A549 (cell line): ENCODE data around the gene CRTC3. TPM values are rescaled to one million over a fixed set of nuclear protein-coding genes. Genes with fewer than 3 reads are reported as not detected.
"Not testable (repeated sequence)": the region's sequence is repeated elsewhere in the genome, so short reads cannot be mapped to it uniquely, and the experiment has no call there.

Experiments used
- ATAC-seq, 2 experiments: fragments of 200-7000 bp in 1 of 2; fragments of >200 bp in 1 of 2; cut with Nextera tagmentation in 1 of 2; cut with Tn5 transposase in 1 of 2; 3 replicates each; pipeline versions ENCODE4 v1.8.0 to v1.9.1; 2018 to 2020; ENCODE audit warnings: mild to moderate bottlenecking in 1 of 2, moderate library complexity in 1 of 2
- CTCF ChIA-PET: fragments of 300-600 bp; sonication (Branson Sonifier 250); formaldehyde crosslinking; extraction: SDS; loops from one replicate; lab custom pipeline; 2021; ENCODE audit warnings: antibody characterized with exemption, inconsistent platforms; lab: Yijun Ruan, JAX
- POLR2A ChIA-PET: fragments of 350-600 bp; formaldehyde crosslinking; extraction: SDS; loops from one replicate; lab custom pipeline; 2021; ENCODE audit warnings: antibody characterized with exemption, inconsistent platforms; lab: Yijun Ruan, JAX
- DNase-seq, 2 experiments: peaks; one replicate each; pipeline versions ENCODE4 v3.0.0 to v3.0.0-alpha.2; 2011 to 2016; ENCODE audit warnings: low read depth in 1 of 2, low spot score in 1 of 2
- FAIRE-seq: peaks from 2 replicates; lab custom pipeline; 2011; peaks lifted over from hg19 to GRCh38; lab: Jason Lieb, UNC
- H3K27ac ChIP-seq, 2 experiments: fragments of >200 bp; sonication (Bioruptor Twin); formaldehyde crosslinking; 3 replicates each; pipeline ENCODE4 v1.5.1; 2016 to 2017
- H3K4me1 ChIP-seq: fragments of >200 bp; sonication (Bioruptor Twin); formaldehyde crosslinking; 3 replicates; pipeline ENCODE4 v1.6.1; 2016
- H3K4me2 ChIP-seq: fragments of >200 bp; sonication (Bioruptor Twin); formaldehyde crosslinking; 3 replicates; pipeline ENCODE4 v1.6.1; 2016
- H3K4me3 ChIP-seq: fragments of >200 bp; sonication (Bioruptor Twin); formaldehyde crosslinking; 3 replicates; pipeline ENCODE4 v1.5.1; 2016
- H3K9me3 ChIP-seq: fragments of >200 bp; sonication (Bioruptor Twin); formaldehyde crosslinking; 3 replicates; pipeline ENCODE4 v1.6.1; 2016
- CHD4 ChIP-seq: fragments of 200-600 bp; sonication (generic); IDR thresholded peaks from 2 replicates; pipeline ENCODE4 v1.6.1; 2016; ENCODE audit warnings: antibody characterized with exemption, mild to moderate bottlenecking, borderline replicate concordance
- EHMT2 ChIP-seq: fragments of 200-600 bp; sonication (generic); IDR thresholded peaks from 2 replicates; pipeline ENCODE4 v1.6.1; 2016; ENCODE audit warnings: antibody characterized with exemption, low read depth, mild to moderate bottlenecking, moderate library complexity
- FOSL2 ChIP-seq, 2 experiments: fragments of 450-650 bp in 1 of 2; fragments of >200 bp in 1 of 2; sonication (Bioruptor Twin) in 1 of 2; formaldehyde crosslinking; IDR thresholded peaks; 2 replicates each; pipeline versions ENCODE4 v1.5.0 to v1.6.1; 2016 to 2020; ENCODE audit warnings: mild to moderate bottlenecking in 1 of 2, moderate library complexity in 1 of 2
- GATA3 ChIP-seq: IDR thresholded peaks from 2 replicates; pipeline ENCODE4 v1.6.1; 2012; ENCODE audit warnings: borderline replicate concordance
- MAFK ChIP-seq: fragments of 450-650 bp; IDR thresholded peaks from 2 replicates; pipeline ENCODE4 v1.6.1; 2014; ENCODE audit not compliant: partially characterized antibody
- MAZ ChIP-seq: fragments of 150-350 bp; IDR thresholded peaks from 2 replicates; pipeline ENCODE4 v1.6.1; 2014; ENCODE audit warnings: antibody characterized with exemption, low read depth, low read length, borderline replicate concordance
- NR3C1 ChIP-seq: fragments of >200 bp; sonication (Bioruptor Twin); formaldehyde crosslinking; IDR thresholded peaks from 3 replicates; pipeline ENCODE4 v1.6.1; 2017
- PHF8 ChIP-seq: fragments of 200-600 bp; sonication (generic); IDR thresholded peaks from 2 replicates; pipeline ENCODE4 v1.6.1; 2016; ENCODE audit warnings: low read depth, mild to moderate bottlenecking, antibody characterized with exemption, moderate library complexity, borderline replicate concordance
- POLR2A ChIP-seq: IDR thresholded peaks from 2 replicates; pipeline ENCODE4 v1.6.1; 2012; ENCODE audit warnings: mild to moderate bottlenecking, low read length
- RCOR1 ChIP-seq: fragments of 150-350 bp; IDR thresholded peaks from 2 replicates; pipeline ENCODE4 v1.6.1; 2014; ENCODE audit warnings: antibody characterized with exemption, low read length, low read depth
- TP53 ChIP-seq: fragments of 250-450 bp; sonication (Bioruptor Pico); IDR thresholded peaks from 2 replicates; pipeline ENCODE4 v1.5.0; 2021; ENCODE audit warnings: mild to moderate bottlenecking, moderate library complexity
- ZNF302 ChIP-seq: fragments of 250-450 bp; sonication (Bioruptor Pico); IDR thresholded peaks from 2 replicates; pipeline ENCODE4 v1.9.0; 2021; ENCODE audit warnings: inconsistent platforms, mild to moderate bottlenecking, moderate library complexity
- ZSCAN20 ChIP-seq: fragments of 250-450 bp; sonication (Bioruptor Pico); IDR thresholded peaks from 2 replicates; pipeline ENCODE4 v1.8.0; 2022; ENCODE audit warnings: mild to moderate bottlenecking, moderate library complexity
- WGBS: methylation state at CpG from one replicate; pipeline ENCODE4 v1.1.6; 2017; ENCODE audit errors: missing lambda C conversion rate; 5-methylcytosine and 5-hydroxymethylcytosine counted together
- polyA plus RNA-seq, 4 experiments: library from polyadenylated mRNA; depleted of rRNA in 3 of 4; stranded (reverse); fragments of >200 nt; fragmentation: RNase III in 1 of 4; extraction: RNeasy Plus Mini Kit Qiagen cat#74134 plus additional on column Dnase treatment in 1 of 4; gene quantifications; 2 replicates in 3 of 4; 3 replicates in 1 of 4; pipeline ENCODE4 v1.2.3, GENCODE V29; 2011 to 2017
- TF ChIP-seq, protein P1 (sequence below): fragments of >200 bp; sonication (Bioruptor Twin); formaldehyde crosslinking; IDR thresholded peaks from 3 replicates; pipeline ENCODE4 v1.5.1; 2016
- TF ChIP-seq, protein P2 (sequence below): fragments of 450-650 bp; IDR thresholded peaks from 2 replicates; pipeline ENCODE4 v1.6.1; 2014; ENCODE audit warnings: antibody characterized with exemption

CRTC3 gene
- polyA plus RNA-seq, 2 of the 4 experiments (the other 2 are of a cell fraction), result 17.5 to 30.5 TPM

DNA sequence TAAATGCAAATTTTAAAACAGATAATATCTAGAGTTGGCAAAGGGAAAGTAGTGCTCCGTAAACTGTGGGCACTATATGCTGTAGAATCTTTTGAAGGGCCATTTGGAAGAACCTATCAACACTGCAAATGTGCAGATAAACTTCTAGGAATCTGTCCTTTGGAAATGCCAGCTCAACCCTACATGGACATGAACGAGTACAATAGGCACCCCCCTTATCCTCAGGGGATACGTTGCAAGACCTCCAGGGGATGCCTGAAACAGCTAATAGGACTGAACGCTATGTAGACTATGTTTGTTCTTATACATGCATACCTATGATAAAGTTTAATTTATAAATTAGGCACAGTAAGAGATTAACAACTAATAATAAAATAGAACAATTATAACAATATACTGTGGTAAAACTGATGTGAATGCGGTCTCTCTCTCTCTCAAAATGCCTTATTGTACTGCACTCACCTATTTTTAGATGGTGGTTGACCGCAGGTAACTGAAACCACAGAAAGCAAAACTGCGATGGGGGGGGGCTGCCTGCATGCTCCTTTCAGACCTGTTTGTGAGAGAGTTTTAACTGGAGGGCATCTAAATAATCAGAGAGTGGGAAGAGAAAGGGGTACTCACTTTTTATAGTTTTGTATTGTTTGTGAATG, 127.9 kb downstream of the CRTC3 start:
- ATAC-seq, H3K27ac ChIP-seq, H3K4me2 ChIP-seq, H3K4me1 ChIP-seq, POLR2A ChIA-PET, H3K9me3 ChIP-seq, H3K4me3 ChIP-seq, FAIRE-seq, DNase-seq: not testable (repeated sequence)
- CTCF ChIA-PET, result interaction anchor here (3.9 to 14.1 kb wide), 2 partner anchors 10 to 228 kb away, joined by 16 to 265 read pairs; partner anchors contain the start of gene FES
- 47% methylated on average over 7 of the region's 7 CpGs for WGBS

DNA sequence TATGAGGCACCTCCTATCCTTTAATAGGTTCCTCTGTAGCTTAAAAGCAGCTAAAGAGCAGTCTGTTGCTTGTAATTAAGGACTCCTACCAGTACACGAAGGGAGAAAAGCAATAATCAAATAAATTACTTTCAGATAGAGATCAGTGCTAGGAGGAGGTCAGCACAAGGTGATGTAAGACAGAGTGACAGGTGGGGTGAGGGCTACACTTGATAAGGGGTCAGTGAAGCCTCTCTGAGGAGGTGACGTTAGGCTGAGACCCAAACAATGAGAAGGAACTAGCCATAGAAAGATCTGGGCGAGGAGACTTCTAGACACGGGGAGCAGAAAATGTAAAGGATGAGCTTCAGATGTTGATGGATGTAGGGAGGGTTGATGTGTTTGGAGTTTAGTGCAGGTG, 129.8 kb downstream of the CRTC3 start:
- POLR2A ChIA-PET, result no interaction called here
- CTCF ChIA-PET, result interaction anchor here (0.6 to 14.1 kb wide), 6 partner anchors 9 to 227 kb away, joined by 3 to 265 read pairs (median 6); partner anchors contain the start of gene FES
- H3K4me3 ChIP-seq, result no peak overlapping the region
- TF ChIP-seq RCOR1, result no peak
- no peak for TF ChIP-seq GATA3
- DNase-seq, result no peak
- H3K27ac ChIP-seq, result no peak overlapping the region
- WGBS, result 77% methylated on average over 4 of the region's 4 CpGs
- H3K9me3 ChIP-seq, result no peaks in the 10 kb centered on the region
- no peak for FAIRE-seq
- H3K4me2 ChIP-seq, result no peak overlapping the region
- H3K4me1 ChIP-seq, result peaks cover 10% of the 10 kb centered on the region
- no peak for ATAC-seq

DNA sequence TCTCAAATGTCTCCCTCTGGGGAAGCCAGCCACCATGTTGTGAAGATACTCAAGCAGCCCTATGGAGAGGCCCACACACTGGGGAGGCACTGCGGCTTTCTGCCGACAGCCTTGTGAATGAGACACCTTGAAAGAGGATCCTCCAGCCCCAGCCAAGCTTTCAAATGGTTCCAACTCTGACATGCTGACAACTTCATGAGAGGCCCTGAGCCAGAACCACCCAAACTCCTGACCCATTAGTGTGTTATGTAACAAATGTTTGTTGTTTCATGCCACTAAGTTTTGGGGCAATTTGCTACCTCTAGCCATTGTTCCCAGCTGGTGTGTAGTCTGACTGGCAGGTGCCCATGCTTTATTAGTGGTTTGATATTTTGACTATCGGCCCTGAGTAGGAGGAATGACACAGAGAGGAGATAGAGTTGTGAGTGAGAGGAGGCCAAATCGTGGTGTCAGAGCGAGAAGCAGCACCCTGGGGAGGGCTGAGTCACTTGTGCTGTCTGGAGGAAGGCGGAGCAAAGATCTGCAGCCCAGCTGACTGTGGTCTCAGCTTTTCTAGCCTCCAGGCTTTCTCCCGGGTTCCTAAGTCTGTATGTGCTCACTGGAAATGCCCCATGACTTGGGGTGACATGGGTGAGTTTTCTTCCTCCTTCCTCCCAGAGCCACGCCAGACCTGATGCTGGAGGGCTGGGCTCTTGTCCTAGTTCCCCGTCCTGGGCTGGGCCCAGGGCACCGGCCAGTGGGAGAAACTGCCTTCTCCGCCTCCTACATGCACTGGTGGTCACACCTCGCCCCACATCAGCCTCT, 130.7 kb downstream of the CRTC3 start:
- DNase-seq, result peak; percentile 47 to 64
- FAIRE-seq, result no peak
- H3K4me3 ChIP-seq, result no peak overlapping the region
- TF ChIP-seq FOSL2 (IDR thresholded peaks at IDR 0.05) (no peak), FOSL2 (CRISPR knock-in tag; IDR thresholded peaks at IDR 0.05) (peak; percentile 31; the same call in 1 of the 2 replicates), PHF8 (no peak)
- peak overlapping the region in 1 of 2 experiments; percentile 30; a peak in 2 of 6 replicates for H3K27ac ChIP-seq
- peak; percentile 65 to 79 for ATAC-seq
- peak overlapping the region; percentile 10 for H3K4me2 ChIP-seq
- WGBS, result 57% methylated on average over 12 of the region's 12 CpGs
- H3K4me1 ChIP-seq, result peaks cover 10% of the 10 kb centered on the region
- ChIA-PET POLR2A (no interaction called here), CTCF (interaction anchor here (1.0 to 14.1 kb wide), 5 partner anchors 13 to 226 kb away, joined by 3 to 265 read pairs (median 3); partner anchors contain the start of gene FES)
- H3K9me3 ChIP-seq, result no peaks in the 10 kb centered on the region

DNA sequence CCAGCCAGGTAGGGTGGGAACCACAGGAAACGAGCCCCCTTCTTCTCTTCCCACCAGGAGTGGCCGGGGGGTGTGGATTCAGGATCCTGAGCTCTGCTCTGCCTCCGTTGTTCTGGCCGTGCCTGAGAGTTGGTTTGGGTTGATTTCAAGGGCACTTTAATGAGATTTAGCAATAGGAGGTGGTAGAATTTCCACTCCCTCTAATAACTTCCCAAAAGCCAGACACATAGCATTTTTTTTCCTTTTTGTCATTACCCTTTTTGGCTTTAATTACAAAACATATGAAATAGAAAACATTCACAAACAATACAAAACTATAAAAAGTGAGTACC, 131.2 kb downstream of the CRTC3 start:
- WGBS, result 74% methylated on average over 4 of the region's 4 CpGs
- DNase-seq, ATAC-seq, H3K4me3 ChIP-seq, H3K9me3 ChIP-seq, POLR2A ChIA-PET, H3K4me1 ChIP-seq, FAIRE-seq: not testable (repeated sequence)
- CTCF ChIA-PET, result interaction anchor here (1.0 to 14.1 kb wide), 4 partner anchors 13 to 225 kb away, joined by 3 to 265 read pairs (median 4); partner anchors contain the start of gene FES
- Histone ChIP-seq H3K27ac (peak overlapping the region in 1 of 2 experiments; percentile 30; a peak in 2 of 6 replicates), H3K4me2 (peak overlapping the region; percentile 10)

DNA sequence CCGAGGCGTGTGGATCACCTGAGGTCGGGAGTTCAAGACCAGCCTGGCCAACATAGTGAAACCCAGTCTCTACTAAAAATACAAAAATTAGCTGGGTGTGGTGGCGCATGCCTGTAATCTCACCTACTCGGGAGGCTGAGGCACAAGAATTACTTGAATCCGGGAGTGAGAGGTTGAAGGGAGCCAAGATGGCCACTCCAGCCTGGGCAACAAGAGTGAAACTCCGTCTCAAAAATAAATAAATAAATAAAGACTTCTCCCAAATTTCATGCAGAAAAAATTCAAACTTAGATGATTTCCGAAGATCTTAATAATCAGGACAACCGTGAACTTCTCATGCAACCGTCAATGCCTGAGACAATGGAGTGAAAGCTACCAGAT, 134.3 kb downstream of the CRTC3 start:
- not testable (repeated sequence) for H3K9me3 ChIP-seq, H3K27ac ChIP-seq, ATAC-seq, H3K4me3 ChIP-seq, H3K4me2 ChIP-seq, DNase-seq, FAIRE-seq
- H3K4me1 ChIP-seq, result peaks cover 19% of the 10 kb centered on the region
- POLR2A ChIA-PET, result interaction anchor here (1.3 to 1.8 kb wide), 2 partner anchors 11 to 53 kb away, joined by 6 read pairs; partner anchors contain the start of gene BLM
- CTCF ChIA-PET, result interaction anchor here (0.7 to 3.6 kb wide), 11 partner anchors 11 to 356 kb away, joined by 3 to 23 read pairs (median 3); partner anchors contain the start of gene MAN2A2
- 93% methylated on average over 10 of the region's 10 CpGs for WGBS

DNA sequence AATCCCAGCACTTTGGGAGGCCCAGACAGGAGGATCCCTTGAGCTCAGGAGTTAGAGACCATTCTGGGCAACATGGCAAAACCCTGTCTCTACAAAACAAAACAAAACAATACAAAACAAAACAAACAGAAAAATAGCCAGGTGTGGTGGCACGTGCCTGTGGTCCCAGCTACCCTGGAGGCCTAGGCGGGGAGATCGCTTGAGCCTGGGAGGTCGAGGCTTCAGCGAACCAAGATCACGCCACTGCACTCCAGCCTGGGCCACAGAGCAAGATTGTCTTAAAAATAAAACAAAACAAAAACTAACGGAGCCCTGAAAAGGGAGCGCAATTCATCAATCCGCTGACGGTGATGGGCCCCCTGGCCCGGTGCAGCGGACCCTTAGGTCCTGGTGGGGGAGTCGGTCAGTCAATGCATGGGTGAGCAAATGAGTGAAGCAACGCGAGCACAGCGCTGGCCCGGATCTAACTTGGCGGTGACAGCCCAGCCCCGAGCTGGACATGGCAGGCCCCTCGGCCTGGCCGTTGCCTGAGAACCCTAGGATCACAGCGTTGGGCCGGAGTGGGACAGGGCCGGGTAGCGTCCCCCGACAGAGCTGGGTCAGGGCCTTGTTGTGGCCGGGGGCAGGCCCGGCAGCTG, 135.0 kb downstream of the CRTC3 start:
- CTCF ChIA-PET, result interaction anchor here (0.7 to 3.6 kb wide), 10 partner anchors 11 to 246 kb away, joined by 3 to 23 read pairs (median 4); partner anchors contain the start of gene MAN2A2
- H3K4me1 ChIP-seq, result peaks cover 19% of the 10 kb centered on the region
- 51% methylated on average over 26 of the region's 28 CpGs for WGBS
- no peak for TF ChIP-seq ZNF302 (CRISPR knock-in tag)
- TF ChIP-seq MAZ, result no peak
- TF ChIP-seq, protein P1, sequence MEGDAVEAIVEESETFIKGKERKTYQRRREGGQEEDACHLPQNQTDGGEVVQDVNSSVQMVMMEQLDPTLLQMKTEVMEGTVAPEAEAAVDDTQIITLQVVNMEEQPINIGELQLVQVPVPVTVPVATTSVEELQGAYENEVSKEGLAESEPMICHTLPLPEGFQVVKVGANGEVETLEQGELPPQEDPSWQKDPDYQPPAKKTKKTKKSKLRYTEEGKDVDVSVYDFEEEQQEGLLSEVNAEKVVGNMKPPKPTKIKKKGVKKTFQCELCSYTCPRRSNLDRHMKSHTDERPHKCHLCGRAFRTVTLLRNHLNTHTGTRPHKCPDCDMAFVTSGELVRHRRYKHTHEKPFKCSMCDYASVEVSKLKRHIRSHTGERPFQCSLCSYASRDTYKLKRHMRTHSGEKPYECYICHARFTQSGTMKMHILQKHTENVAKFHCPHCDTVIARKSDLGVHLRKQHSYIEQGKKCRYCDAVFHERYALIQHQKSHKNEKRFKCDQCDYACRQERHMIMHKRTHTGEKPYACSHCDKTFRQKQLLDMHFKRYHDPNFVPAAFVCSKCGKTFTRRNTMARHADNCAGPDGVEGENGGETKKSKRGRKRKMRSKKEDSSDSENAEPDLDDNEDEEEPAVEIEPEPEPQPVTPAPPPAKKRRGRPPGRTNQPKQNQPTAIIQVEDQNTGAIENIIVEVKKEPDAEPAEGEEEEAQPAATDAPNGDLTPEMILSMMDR, result no peak
- TF ChIP-seq TP53 (CRISPR knock-in tag), result no peak; the same call in 1 of the 2 replicates
- no peak; the same call in 1 of the 2 replicates for TF ChIP-seq PHF8
- no peak for TF ChIP-seq FOSL2 (IDR thresholded peaks at IDR 0.05)
- no peak for TF ChIP-seq FOSL2 (CRISPR knock-in tag; IDR thresholded peaks at IDR 0.05)
- no peak for TF ChIP-seq NR3C1
- TF ChIP-seq EHMT2, result no peak
- TF ChIP-seq POLR2A, result no peak
- TF ChIP-seq, protein P2, sequence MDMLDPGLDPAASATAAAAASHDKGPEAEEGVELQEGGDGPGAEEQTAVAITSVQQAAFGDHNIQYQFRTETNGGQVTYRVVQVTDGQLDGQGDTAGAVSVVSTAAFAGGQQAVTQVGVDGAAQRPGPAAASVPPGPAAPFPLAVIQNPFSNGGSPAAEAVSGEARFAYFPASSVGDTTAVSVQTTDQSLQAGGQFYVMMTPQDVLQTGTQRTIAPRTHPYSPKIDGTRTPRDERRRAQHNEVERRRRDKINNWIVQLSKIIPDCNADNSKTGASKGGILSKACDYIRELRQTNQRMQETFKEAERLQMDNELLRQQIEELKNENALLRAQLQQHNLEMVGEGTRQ, result no peak
- TF ChIP-seq ZSCAN20, result no peak
- TF ChIP-seq MAFK, result no peak
- TF ChIP-seq CHD4, result no peak
- TF ChIP-seq, all 56 proteins: peak for 0
- FAIRE-seq (no peak), ATAC-seq (peak; percentile 69 to 77), DNase-seq (peak in 1 of 2 experiments; percentile 65)
- Histone ChIP-seq H3K4me3 (peak overlapping the region; percentile 73), H3K4me2 (peak overlapping the region; percentile 73), H3K27ac (peak overlapping the region; percentile 90 to 95), H3K9me3 (no peaks in the 10 kb centered on the region)
- POLR2A ChIA-PET, result interaction anchor here (0.7 to 1.8 kb wide), 7 partner anchors 9 to 450 kb away, joined by 3 to 8 read pairs (median 5); partner anchors contain the start of genes BLM and MAN2A2
